NB4 (cell line): ENCODE data around the gene SOX1.

Experiments used
- DNase-seq: peaks from one replicate; pipeline ENCODE4 v3.0.0; 2010; ENCODE audit warnings: low read depth
- H3K4me3 ChIP-seq: one replicate; pipeline ENCODE4 v1.5.1; 2011; ENCODE audit warnings: mild to moderate bottlenecking, low read depth, low read length, moderate library complexity
- MYC ChIP-seq: IDR thresholded peaks from 2 replicates; pipeline ENCODE4 v1.6.1; 2011; ENCODE audit warnings: low read depth, low read length
- POLR2A ChIP-seq: IDR thresholded peaks from 2 replicates; pipeline ENCODE4 v1.6.1; 2011; ENCODE audit warnings: mild to moderate bottlenecking; ENCODE audit not compliant: insufficient read length; ENCODE audit errors: extremely low read depth
- TF ChIP-seq, protein P1 (sequence below): IDR thresholded peaks from 2 replicates; pipeline ENCODE4 v1.6.1; 2011; ENCODE audit warnings: low read depth, low read length
- TF ChIP-seq, protein P2 (sequence below): IDR thresholded peaks from one replicate; pipeline ENCODE4 v1.5.1; 2012; ENCODE audit warnings: low read depth, low read length

Gene SOX1

DNA sequence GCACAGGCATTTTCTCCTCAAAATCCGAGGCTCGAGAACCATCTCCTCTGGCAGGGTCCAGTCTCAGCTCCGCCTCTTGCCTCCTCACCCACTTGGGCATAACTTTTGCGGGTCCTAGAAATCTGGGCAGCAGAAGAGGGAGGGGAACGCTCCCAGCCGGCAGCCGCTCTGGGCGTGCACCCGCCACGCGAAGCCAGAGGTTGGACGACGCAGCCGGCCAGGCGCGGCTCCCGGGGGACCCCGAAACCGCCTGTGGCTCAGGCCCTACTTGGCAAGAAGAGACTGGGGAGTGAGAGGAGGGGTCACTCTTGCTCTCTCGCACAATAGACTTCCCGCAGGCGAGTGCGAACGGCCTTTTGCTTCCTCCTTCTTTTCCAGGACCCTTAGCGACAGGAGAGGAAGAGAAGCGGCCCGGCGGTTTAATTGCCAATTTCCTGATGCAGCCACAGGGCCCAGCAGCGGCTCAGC is 6.0 kb upstream of the SOX1 start:
- no peak overlapping the region for H3K4me3 ChIP-seq
- DNase-seq, result peak; percentile 5
- TF ChIP-seq, protein P1, sequence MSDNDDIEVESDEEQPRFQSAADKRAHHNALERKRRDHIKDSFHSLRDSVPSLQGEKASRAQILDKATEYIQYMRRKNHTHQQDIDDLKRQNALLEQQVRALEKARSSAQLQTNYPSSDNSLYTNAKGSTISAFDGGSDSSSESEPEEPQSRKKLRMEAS, result no peak
- TF ChIP-seq POLR2A (no peak), MYC (no peak)
- TF ChIP-seq, protein P2, sequence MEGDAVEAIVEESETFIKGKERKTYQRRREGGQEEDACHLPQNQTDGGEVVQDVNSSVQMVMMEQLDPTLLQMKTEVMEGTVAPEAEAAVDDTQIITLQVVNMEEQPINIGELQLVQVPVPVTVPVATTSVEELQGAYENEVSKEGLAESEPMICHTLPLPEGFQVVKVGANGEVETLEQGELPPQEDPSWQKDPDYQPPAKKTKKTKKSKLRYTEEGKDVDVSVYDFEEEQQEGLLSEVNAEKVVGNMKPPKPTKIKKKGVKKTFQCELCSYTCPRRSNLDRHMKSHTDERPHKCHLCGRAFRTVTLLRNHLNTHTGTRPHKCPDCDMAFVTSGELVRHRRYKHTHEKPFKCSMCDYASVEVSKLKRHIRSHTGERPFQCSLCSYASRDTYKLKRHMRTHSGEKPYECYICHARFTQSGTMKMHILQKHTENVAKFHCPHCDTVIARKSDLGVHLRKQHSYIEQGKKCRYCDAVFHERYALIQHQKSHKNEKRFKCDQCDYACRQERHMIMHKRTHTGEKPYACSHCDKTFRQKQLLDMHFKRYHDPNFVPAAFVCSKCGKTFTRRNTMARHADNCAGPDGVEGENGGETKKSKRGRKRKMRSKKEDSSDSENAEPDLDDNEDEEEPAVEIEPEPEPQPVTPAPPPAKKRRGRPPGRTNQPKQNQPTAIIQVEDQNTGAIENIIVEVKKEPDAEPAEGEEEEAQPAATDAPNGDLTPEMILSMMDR, result no peak

DNA sequence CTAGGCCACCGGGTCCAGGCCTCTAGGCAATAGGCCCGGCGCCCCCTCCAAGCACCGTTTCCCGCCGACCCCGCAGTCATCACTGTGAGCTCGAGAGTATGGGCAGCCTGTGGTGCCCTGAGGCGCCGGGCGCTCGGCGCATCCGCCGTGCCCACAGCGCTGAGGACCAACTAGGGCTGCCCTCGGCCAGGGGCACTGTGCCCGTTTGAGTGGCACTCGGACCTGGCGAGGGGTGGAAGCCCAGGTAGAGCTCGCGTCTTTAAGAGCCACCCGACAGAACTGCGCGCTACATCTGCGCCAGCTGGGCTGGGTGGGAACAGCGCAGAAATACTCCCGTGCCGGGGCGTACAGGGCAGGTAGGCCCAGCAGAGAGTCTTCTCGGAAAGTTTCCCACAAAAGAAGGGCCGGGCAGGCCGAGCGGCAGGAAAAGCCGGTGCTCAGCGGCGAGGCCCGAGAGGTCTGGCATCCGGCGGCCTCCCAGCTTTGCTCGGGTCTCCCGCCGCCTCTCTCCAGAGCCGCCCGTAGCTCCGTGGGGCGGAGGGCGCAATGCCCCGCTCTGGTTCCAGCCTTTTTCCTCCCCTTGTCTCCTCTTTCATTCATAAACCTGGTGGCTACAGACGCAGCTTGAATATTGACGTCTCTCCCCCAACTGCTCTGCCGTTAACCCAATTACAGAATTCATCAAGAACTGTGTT is 5.4 kb upstream of the SOX1 start:
- H3K4me3 ChIP-seq, result no peak overlapping the region
- DNase-seq, result no peak
- TF ChIP-seq, protein P1, result no peak
- TF ChIP-seq, protein P2, result no peak
- TF ChIP-seq POLR2A (no peak), MYC (no peak)

DNA sequence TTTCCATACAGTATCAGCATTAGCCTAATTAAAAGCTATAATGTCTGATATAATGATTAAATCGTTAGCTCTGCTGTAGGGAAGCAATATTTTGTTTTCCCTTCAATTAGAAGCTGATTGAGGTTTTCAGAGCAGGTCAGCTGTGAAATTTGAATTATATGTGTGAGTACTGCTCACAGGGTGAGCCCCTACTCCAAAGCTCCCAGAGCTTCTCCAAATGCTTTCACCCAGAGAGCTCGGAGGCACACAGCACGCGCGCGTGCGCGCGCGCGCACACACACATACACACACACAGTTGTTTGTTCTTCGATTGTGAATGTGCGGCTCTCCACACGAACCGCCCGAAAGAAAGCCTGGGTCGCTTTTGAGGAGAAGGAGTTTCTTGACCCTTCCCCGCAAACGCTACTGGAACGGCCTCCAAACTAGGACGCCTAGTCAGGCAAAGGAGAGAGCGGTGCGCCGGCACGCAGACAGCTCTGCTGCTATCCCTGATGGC is 4.8 kb upstream of the SOX1 start:
- no peak overlapping the region for H3K4me3 ChIP-seq
- no peak for TF ChIP-seq MYC
- TF ChIP-seq, protein P1, result no peak
- TF ChIP-seq POLR2A, result no peak
- TF ChIP-seq, protein P2, result no peak
- DNase-seq, result no peak

DNA sequence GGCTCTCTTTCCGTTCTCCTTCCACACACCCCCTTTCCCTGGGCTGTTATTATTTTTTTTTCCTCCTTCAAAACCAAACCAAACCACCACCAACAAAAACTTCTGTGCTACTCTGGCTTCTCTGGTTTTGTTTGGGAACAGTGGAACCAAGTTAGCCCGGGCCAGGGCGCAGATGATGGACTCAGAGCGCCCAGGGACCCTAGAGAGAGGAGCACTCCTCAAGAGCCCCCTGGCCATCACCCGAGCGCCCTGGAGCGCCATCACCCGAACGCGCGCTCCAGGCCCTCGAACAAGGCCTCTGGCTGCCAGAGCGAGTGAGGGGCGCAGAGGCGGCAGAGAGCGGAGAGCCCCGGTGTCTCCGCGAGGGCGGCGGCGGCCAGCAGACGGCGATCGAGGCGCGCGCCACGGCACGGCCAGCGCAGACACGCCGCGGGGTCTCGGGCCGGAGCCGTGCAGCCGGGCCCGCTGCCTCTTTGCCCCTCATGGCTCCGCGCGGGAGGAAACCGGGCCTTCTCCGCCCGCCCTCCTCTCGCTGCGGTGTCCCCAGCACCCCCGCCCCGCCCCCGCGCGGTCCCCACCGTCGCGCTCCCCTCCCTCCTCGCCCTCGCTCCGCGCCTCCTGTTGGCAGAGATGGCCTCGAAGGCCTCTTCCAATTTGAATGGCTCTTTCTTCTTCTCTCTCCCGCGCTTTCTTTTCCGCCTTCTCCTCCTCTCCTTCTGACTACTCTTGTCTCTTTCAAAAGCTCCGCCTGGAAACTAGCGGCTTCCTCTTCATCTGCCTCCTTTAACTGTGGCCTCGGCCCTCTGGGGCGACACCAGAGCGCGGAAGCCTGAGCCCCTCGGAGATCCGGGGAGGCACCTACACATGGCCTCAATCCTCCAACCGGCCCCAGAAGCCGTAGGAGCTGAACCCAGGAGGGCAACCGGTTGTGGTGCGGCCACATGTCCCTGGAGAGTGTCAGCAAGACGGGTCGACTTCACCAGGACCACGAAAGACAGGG is 4.1 kb upstream of the SOX1 start:
- TF ChIP-seq POLR2A (no peak), MYC (no peak)
- TF ChIP-seq, protein P2, result no peak
- TF ChIP-seq, protein P1, result no peak
- DNase-seq, result no peak
- no peak overlapping the region for H3K4me3 ChIP-seq

DNA sequence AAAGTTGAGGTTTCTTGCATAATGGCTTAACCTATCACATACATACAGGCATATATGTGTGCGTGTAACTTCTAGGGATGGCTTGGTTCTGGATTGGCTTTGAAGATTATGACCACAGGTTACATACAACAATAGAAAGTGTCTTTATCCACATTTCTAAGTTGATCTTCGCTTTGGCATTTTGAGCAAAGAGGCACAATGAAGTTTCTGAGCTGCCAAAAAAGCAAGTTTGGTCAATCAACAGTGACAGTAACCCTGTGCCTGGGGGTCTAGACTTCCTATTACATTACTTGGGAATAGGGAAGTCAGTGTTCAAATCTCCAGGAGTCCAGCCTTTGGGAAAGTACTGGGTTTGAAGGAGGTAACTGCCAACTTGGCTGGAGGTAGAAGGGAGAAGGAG is 3.1 kb upstream of the SOX1 start:
- no peak overlapping the region for H3K4me3 ChIP-seq
- no peak for TF ChIP-seq POLR2A
- TF ChIP-seq MYC, result no peak
- TF ChIP-seq, protein P2, result no peak
- TF ChIP-seq, protein P1, result no peak
- DNase-seq, result no peak
